ENCODE data around the gene PROCA1. TPM values are rescaled to one million over a fixed set of nuclear protein-coding genes. Genes with fewer than 3 reads are reported as not detected.

PROCA1 gene
- total RNA-seq, 1 donor from 2014 or later: 12.5 TPM

- no peak overlapping the region for H3K27ac Mint-ChIP-seq
- H3K9ac ChIP-seq: no peak overlapping the region
- H4K20me1 ChIP-seq (ENCODE audit: low read depth): peaks cover 20% of the 10 kb centered on the region
- TF ChIP-seq EZH2 (IDR thresholded peaks at IDR 0.05) (no peak), EZH2phosphoT487 (IDR thresholded peaks at IDR 0.05) (no peak)
- TF ChIP-seq, protein P1, sequence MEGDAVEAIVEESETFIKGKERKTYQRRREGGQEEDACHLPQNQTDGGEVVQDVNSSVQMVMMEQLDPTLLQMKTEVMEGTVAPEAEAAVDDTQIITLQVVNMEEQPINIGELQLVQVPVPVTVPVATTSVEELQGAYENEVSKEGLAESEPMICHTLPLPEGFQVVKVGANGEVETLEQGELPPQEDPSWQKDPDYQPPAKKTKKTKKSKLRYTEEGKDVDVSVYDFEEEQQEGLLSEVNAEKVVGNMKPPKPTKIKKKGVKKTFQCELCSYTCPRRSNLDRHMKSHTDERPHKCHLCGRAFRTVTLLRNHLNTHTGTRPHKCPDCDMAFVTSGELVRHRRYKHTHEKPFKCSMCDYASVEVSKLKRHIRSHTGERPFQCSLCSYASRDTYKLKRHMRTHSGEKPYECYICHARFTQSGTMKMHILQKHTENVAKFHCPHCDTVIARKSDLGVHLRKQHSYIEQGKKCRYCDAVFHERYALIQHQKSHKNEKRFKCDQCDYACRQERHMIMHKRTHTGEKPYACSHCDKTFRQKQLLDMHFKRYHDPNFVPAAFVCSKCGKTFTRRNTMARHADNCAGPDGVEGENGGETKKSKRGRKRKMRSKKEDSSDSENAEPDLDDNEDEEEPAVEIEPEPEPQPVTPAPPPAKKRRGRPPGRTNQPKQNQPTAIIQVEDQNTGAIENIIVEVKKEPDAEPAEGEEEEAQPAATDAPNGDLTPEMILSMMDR (IDR thresholded peaks at IDR 0.05): no peak
- H3K4me3 ChIP-seq: no peak overlapping the region
- H3K4me2 ChIP-seq: no peak overlapping the region
- H3K4me1 Mint-ChIP-seq: peaks cover 17% of the 10 kb centered on the region
- peaks cover 40% of the 10 kb centered on the region for H3K36me3 Mint-ChIP-seq
- H3K27ac ChIP-seq: no peak overlapping the region
- peaks cover 3% of the 10 kb centered on the region for H3K27me3 Mint-ChIP-seq (ENCODE audit: insufficient read depth, low read depth)
- no peak overlapping the region for H2AFZ ChIP-seq (replicated peaks)
- H3K27me3 ChIP-seq: no peaks in the 10 kb centered on the region
- no peaks in the 10 kb centered on the region for H3K9me3 Mint-ChIP-seq
- no peak for DNase-seq (ENCODE audit: low spot score)
- H3K36me3 ChIP-seq: peaks cover 3% of the 10 kb centered on the region
- H3K9me3 ChIP-seq (ENCODE audit: low read depth): no peaks in the 10 kb centered on the region
- peaks cover 14% of the 10 kb centered on the region for H3F3A ChIP-seq (ENCODE audit: low read depth)
- H3K4me3 Mint-ChIP-seq: no peak overlapping the region
- no peaks in the 10 kb centered on the region for H3K79me2 ChIP-seq (ENCODE audit: low read depth)
- peaks cover 18% of the 10 kb centered on the region for H3K4me1 ChIP-seq
Measured at GRCh38 chr17:28698253-28698941, 13.3 kb downstream of the PROCA1 start.

DNA sequence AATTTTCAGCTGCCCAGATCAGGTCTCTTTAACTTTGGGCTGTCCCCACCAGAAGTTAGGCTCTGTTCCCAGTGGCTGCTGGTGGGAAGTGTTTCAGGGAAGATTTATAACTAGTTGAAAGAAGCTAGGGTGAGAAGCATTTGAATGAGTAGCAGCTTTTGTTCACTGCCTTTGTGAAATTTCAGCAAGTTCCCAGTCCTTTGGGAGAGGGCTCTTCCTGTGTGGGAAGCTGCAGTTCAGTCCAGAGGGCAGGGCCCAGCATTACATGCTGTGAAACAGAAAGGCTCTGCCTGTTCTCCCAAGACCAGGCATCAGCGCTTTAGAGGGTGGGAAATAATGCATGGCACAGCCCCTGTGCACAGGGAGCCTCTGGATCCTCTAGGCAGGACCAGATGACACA, 17.8 kb downstream of the PROCA1 start:
- Histone ChIP-seq H4K20me1 (ENCODE audit: low read depth) (no peaks in the 10 kb centered on the region), H3K27ac (no peak overlapping the region), H3K36me3 (peaks cover 14% of the 10 kb centered on the region), H3K4me3 (no peak overlapping the region), H3K4me2 (no peak overlapping the region), H3K27me3 (no peaks in the 10 kb centered on the region), H3F3A (ENCODE audit: low read depth) (no peaks in the 10 kb centered on the region), H3K9ac (no peak overlapping the region), H3K9me3 (ENCODE audit: low read depth) (no peaks in the 10 kb centered on the region), H3K79me2 (ENCODE audit: low read depth) (no peaks in the 10 kb centered on the region), H3K4me1 (no peaks in the 10 kb centered on the region), H2AFZ (replicated peaks) (no peak overlapping the region)
- no peaks in the 10 kb centered on the region for H3K4me1 Mint-ChIP-seq
- H3K27me3 Mint-ChIP-seq (ENCODE audit: insufficient read depth, low read depth): no peaks in the 10 kb centered on the region
- peaks cover 35% of the 10 kb centered on the region for H3K36me3 Mint-ChIP-seq
- no peak for DNase-seq (ENCODE audit: low spot score)
- no peak overlapping the region for H3K27ac Mint-ChIP-seq
- TF ChIP-seq EZH2 (IDR thresholded peaks at IDR 0.05) (no peak), EZH2phosphoT487 (IDR thresholded peaks at IDR 0.05) (no peak)
- TF ChIP-seq, protein P1 (IDR thresholded peaks at IDR 0.05): no peak
- H3K4me3 Mint-ChIP-seq: no peak overlapping the region
- no peaks in the 10 kb centered on the region for H3K9me3 Mint-ChIP-seq

DNA sequence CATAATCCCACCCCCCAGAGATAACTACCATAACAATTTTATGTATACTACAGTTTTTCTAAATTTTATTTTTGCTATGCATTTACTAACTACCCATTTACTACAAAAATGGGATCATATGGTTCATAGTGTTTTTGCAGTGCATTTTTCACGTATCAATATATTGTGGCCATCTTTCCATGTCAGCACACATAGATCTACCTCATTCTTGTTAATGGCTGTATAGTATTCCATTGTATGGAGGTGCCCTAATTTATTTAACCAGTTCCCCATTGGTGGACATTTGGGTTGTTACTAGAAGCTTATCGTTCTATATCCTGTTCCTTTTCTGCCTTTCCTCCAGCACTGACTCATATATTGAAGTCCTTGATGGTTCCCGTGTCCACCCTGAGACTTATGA, 22.7 kb downstream of the PROCA1 start:
- Histone ChIP-seq H3K27ac (no peak overlapping the region), H3K27me3 (no peaks in the 10 kb centered on the region)
- H3K27ac Mint-ChIP-seq: no peak overlapping the region

More for the DNA sequence above, 22.7 kb downstream of the PROCA1 start:
- no peak for DNase-seq (ENCODE audit: low spot score)
- Histone ChIP-seq H3K4me2 (no peak overlapping the region), H3K9me3 (ENCODE audit: low read depth) (no peaks in the 10 kb centered on the region), H3K36me3 (peaks cover 20% of the 10 kb centered on the region), H3K4me1 (no peaks in the 10 kb centered on the region), H3K9ac (no peak overlapping the region), H3K79me2 (ENCODE audit: low read depth) (no peaks in the 10 kb centered on the region), H4K20me1 (ENCODE audit: low read depth) (no peaks in the 10 kb centered on the region), H3F3A (ENCODE audit: low read depth) (no peaks in the 10 kb centered on the region), H2AFZ (replicated peaks) (no peak overlapping the region), H3K4me3 (no peak overlapping the region)
- peaks cover 43% of the 10 kb centered on the region for H3K36me3 Mint-ChIP-seq
- no peak for TF ChIP-seq EZH2 (IDR thresholded peaks at IDR 0.05)
- TF ChIP-seq, protein P1 (IDR thresholded peaks at IDR 0.05): no peak
- TF ChIP-seq EZH2phosphoT487 (IDR thresholded peaks at IDR 0.05): no peak
- no peak overlapping the region for H3K4me3 Mint-ChIP-seq
- H3K27me3 Mint-ChIP-seq (ENCODE audit: insufficient read depth, low read depth): no peaks in the 10 kb centered on the region
- no peaks in the 10 kb centered on the region for H3K4me1 Mint-ChIP-seq
- H3K9me3 Mint-ChIP-seq: no peaks in the 10 kb centered on the region
